Esophagus squamous epithelium (tissue), 5 donors: ENCODE results near the gene TIMP4. TPM values are rescaled to one million over a fixed set of nuclear protein-coding genes. Genes with fewer than 3 reads are reported as not detected.

Experiments
- DNase-seq: peaks from one replicate; lab custom pipeline; 2025; lab: John Stamatoyannopoulos, UW
- H3K27ac ChIP-seq, 4 donors: fragments of 200-600 bp; sonication (generic); one replicate each; pipeline ENCODE4 v1.5.1; 2016 to 2019; ENCODE audit warnings: mild to moderate bottlenecking in 1 of 4
- H3K27me3 ChIP-seq, 4 donors: fragments of 200-600 bp; sonication (generic); 1 replicate in 3 of 4; 2 replicates in 1 of 4; pipeline versions ENCODE4 v1.5.1 to v1.6.0; 2017 to 2021; ENCODE audit warnings: antibody characterized with exemption in 1 of 4
- H3K36me3 ChIP-seq, 3 donors: fragments of 200-600 bp; sonication (generic); one replicate each; pipeline ENCODE4 v1.5.1; 2016 to 2019
- H3K4me1 ChIP-seq, 3 donors: fragments of 200-600 bp; sonication (generic); one replicate each; pipeline ENCODE4 v1.5.1; 2017 to 2019
- H3K4me3 ChIP-seq, 4 donors: fragments of 200-600 bp; sonication (generic); 1 replicate in 3 of 4; 2 replicates in 1 of 4; pipeline ENCODE4 v1.5.1; 2016 to 2019; ENCODE audit warnings: mild to moderate bottlenecking in 2 of 4, moderate library complexity in 1 of 4
- H3K9me3 ChIP-seq, 3 donors: fragments of 200-600 bp; sonication (generic); one replicate each; pipeline ENCODE4 v1.5.1; 2016 to 2019
- CTCF ChIP-seq, 6 experiments: fragments of 450-650 bp in 4 of 6; fragments of 200-600 bp in 2 of 6; sonication (generic) in 2 of 6; IDR thresholded peaks; one replicate each; pipeline ENCODE4 v1.5.1; 2016 to 2019; ENCODE audit warnings: antibody characterized with exemption in 6 of 6, mild to moderate bottlenecking in 4 of 6, moderate library complexity in 4 of 6
- POLR2A ChIP-seq, 4 donors: fragments of 450-650 bp; IDR thresholded peaks; one replicate each; pipeline ENCODE4 v1.6.1; 2017; ENCODE audit warnings: antibody characterized with exemption in 4 of 4, mild to moderate bottlenecking in 4 of 4, moderate library complexity in 3 of 4
- WGBS, 2 donors: methylation state at CpG; one replicate each; pipeline ENCODE4 v1.1.5; 2018; 5-methylcytosine and 5-hydroxymethylcytosine counted together
- intact Hi-C: fragments of 100-400 bp; cut with DNase I; formaldehyde crosslinking; loops from one replicate; pipeline ENCODE4 v1.15.0; 2022
- total RNA-seq, 4 donors: library from RNA; depleted of rRNA; stranded (reverse); fragments of >200 nt; gene quantifications; one replicate each; pipeline ENCODE4 v1.1.0, GENCODE V29; 2016
- donor health status: DM: yes; HTN: yes; CAD: no.

TIMP4 gene
- total RNA-seq, 4 donors from 2014 or later = 0.23 to 8.6 (median 4.0) TPM

DNA sequence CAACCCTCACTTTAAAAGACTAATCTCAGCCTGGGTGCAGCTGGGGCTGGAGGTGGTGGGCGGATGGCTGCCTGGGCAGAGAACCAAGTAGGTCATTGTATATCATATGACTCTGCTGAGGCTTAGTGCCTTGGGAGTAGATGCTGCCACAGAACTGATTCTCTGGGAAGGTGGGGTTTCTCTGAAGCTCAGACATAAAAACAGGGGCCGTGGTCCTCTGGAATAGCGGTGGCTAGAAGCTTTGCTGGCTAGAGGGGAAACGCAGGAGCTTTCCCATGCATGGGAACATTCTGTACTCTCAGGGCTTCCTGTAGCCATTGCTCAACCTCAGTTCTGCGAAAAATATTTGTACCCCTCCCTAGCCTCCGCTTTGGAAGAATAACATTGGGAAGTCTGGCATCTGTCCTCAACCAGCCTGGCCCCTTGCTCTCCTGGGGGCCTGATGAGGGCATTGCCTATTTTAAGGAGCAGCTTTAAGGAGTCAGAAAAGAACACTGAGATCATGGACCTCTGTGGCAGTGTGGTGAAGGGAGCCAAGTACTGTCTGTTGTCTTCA lies 14.7 kb downstream of the TIMP4 start:
- Histone ChIP-seq H3K36me3 (no peaks in the 10 kb centered on the region), H3K27ac (peak overlapping the region; percentile 43 to 87 (median 81)), H3K4me1 (peaks cover 3 to 15% (median 12%) of the 10 kb centered on the region in 3 donors), H3K27me3 (no peaks in the 10 kb centered on the region), H3K4me3 (no peak overlapping the region), H3K9me3 (no peaks in the 10 kb centered on the region)
- intact Hi-C loops = no loop called here
- DNase-seq = no peak
- 53 to 67% methylated on average over 4 to 6 of the region's 6 CpGs for WGBS, 2 donors
- TF ChIP-seq POLR2A (IDR thresholded peaks at IDR 0.05) (no peak), CTCF (IDR thresholded peaks at IDR 0.05) (no peak)

DNA sequence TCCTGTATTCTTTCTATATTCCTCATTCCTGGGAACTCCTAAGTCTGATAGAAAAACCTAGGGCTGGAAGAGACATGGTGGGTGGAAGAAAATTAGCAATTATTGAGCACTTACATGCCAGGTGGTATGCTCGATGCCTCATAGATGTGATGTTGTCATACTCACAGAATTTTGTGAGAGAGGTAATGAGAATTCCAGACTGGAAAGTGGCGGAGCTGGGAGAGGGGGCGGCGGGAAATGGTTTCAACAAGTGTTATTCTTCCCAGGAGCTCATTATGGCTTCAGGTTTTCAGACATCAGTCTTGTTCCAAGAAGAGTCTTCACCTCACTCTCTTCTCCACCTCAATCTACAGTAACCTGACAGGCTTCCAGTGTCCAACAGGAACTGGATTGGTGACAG lies 16.2 kb downstream of the TIMP4 start:
- TF ChIP-seq POLR2A (IDR thresholded peaks at IDR 0.05) = no peak
- TF ChIP-seq CTCF (IDR thresholded peaks at IDR 0.05) = no peak
- WGBS, 2 donors = 79 to 89% methylated on average over 4 of the region's 4 CpGs
- H3K27me3 ChIP-seq = no peaks in the 10 kb centered on the region
- H3K27ac ChIP-seq = peak overlapping the region in 2 of 4 donors; percentile 85 to 87
- no peak for DNase-seq
- H3K4me3 ChIP-seq = no peak overlapping the region
- peaks cover 3 to 20% (median 15%) of the 10 kb centered on the region in 3 donors for H3K4me1 ChIP-seq
- H3K36me3 ChIP-seq = no peaks in the 10 kb centered on the region
- no peaks in the 10 kb centered on the region for H3K9me3 ChIP-seq
- intact Hi-C loops = no loop called here

- H3K27me3 ChIP-seq = no peaks in the 10 kb centered on the region
- 91 to 100% methylated on average over 1 of the region's 1 CpG for WGBS, 2 donors
- H3K4me3 ChIP-seq = no peak overlapping the region
- no peak for TF ChIP-seq POLR2A (IDR thresholded peaks at IDR 0.05)
- no peak overlapping the region for H3K27ac ChIP-seq
- no peaks in the 10 kb centered on the region for H3K36me3 ChIP-seq
- no peaks in the 10 kb centered on the region for H3K9me3 ChIP-seq
- DNase-seq = no peak
- H3K4me1 ChIP-seq = peaks cover 3 to 20% (median 15%) of the 10 kb centered on the region in 3 donors
- intact Hi-C loops = no loop called here
Measured at GRCh38 chr3:12141350-12141749, 17.4 kb downstream of the TIMP4 start.

DNA sequence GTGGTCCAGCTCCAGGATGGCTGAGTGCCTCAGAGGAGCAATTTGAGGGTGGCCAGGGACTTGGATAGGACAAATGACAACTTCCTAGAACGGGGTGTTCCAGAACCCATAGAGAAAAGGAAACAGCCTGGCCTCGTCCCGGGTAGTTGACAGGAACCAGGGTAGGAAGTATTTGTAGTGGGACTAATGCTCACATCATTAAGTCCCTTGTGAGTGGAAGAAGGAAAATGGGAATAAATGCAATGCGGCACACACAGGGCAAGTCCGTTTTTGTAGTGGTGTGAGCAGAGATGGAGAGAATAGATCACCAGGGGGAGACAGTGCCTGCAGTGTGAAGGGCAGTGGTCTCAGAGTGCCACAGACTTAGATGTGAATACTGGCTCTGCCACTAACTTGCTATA lies 19.6 kb downstream of the TIMP4 start:
- H3K4me3 ChIP-seq = no peak overlapping the region
- peaks cover 3 to 8% (median 4%) of the 10 kb centered on the region in 3 donors for H3K4me1 ChIP-seq
- no peaks in the 10 kb centered on the region for H3K9me3 ChIP-seq
- 39 to 41% methylated on average over 5 of the region's 5 CpGs for WGBS, 2 donors
- H3K27me3 ChIP-seq = no peaks in the 10 kb centered on the region
- DNase-seq = no peak
- TF ChIP-seq POLR2A (IDR thresholded peaks at IDR 0.05) = no peak
- TF ChIP-seq CTCF (IDR thresholded peaks at IDR 0.05) = peak in 5 of 6 experiments; percentile 38 to 64 (median 47)
- no peaks in the 10 kb centered on the region for H3K36me3 ChIP-seq
- intact Hi-C loops = loop anchor here (5.0 kb wide), 1 partner anchor 343 kb away; the partner anchor contains the start of gene TSEN2
- peak overlapping the region in 2 of 4 donors; percentile 30 to 37 for H3K27ac ChIP-seq

DNA sequence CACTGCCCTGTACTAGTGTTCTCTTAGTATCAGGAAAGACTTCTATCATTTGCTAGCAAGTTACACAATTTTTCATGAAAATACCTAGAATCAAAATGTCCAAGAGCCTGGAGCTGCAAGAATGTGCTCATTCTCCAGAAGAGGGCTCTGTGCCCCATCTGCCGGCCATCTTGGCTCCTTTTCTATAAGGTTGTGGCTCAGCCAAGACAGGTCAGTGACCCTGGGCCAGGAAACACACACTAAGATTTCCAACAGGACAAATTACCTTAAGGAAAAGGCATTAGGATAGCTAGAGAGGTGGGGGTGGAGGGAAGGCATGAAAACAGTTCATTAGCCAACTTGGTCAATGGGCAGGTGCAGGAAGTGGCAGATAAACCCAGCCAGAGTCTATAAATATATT lies 20.7 kb downstream of the TIMP4 start:
- H3K27ac ChIP-seq = peak overlapping the region in 1 of 4 donors; percentile 30

More for the DNA sequence above, 20.7 kb downstream of the TIMP4 start:
- H3K27me3 ChIP-seq = peaks cover 0 to 8% (median 0%) of the 10 kb centered on the region in 4 donors
- no peak overlapping the region for H3K4me3 ChIP-seq
- H3K4me1 ChIP-seq = peaks cover 0 to 8% (median 0%) of the 10 kb centered on the region in 3 donors
- no peaks in the 10 kb centered on the region for H3K36me3 ChIP-seq
- TF ChIP-seq POLR2A (IDR thresholded peaks at IDR 0.05) (no peak), CTCF (IDR thresholded peaks at IDR 0.05) (peak in 4 of 6 experiments; percentile 21 to 59 (median 40))
- H3K9me3 ChIP-seq = no peaks in the 10 kb centered on the region
- 0 to 7% methylated on average over 1 of the region's 1 CpG for WGBS, 2 donors
- intact Hi-C loops = loop anchor here (5.0 kb wide), 1 partner anchor 344 kb away; the partner anchor contains the start of gene TSEN2
- DNase-seq = no peak
